GM23248 (cell line): ENCODE data around the gene TOR2A. TPM values are rescaled to one million over a fixed set of nuclear protein-coding genes. Genes with fewer than 3 reads are reported as not detected.

Experiments used
- DNase-seq: peaks from one replicate; pipeline ENCODE4 v3.0.0-alpha.2; 2015
- H2AFZ ChIP-seq: fragments of 200-600 bp; sonication (generic); 2 replicates; pipeline ENCODE4 v1.6.1; 2016; ENCODE audit warnings: antibody characterized with exemption
- H3F3A ChIP-seq: fragments of 200-600 bp; sonication (generic); 2 replicates; pipeline ENCODE4 v1.6.1; 2016; ENCODE audit warnings: mild to moderate bottlenecking, antibody characterized with exemption, mixed run types; ENCODE audit not compliant: insufficient read depth
- H3K27ac ChIP-seq: fragments of 200-600 bp; sonication (generic); 2 replicates; pipeline ENCODE4 v1.5.1; 2016; ENCODE audit warnings: mild to moderate bottlenecking
- H3K27me3 ChIP-seq: fragments of 200-600 bp; sonication (generic); replicated peaks from 2 replicates; pipeline ENCODE4 v1.6.1; 2016; ENCODE audit warnings: mild to moderate bottlenecking; ENCODE audit not compliant: insufficient read depth
- H3K36me3 ChIP-seq: fragments of 200-600 bp; sonication (generic); 2 replicates; pipeline ENCODE4 v1.6.1; 2016; ENCODE audit warnings: low read depth, mild to moderate bottlenecking
- H3K4me1 ChIP-seq: fragments of 200-600 bp; sonication (generic); 2 replicates; pipeline ENCODE4 v1.6.1; 2016; ENCODE audit warnings: mild to moderate bottlenecking; ENCODE audit not compliant: insufficient read depth
- H3K4me2 ChIP-seq: fragments of 200-600 bp; sonication (generic); one replicate; pipeline ENCODE4 v1.6.1; 2016; ENCODE audit warnings: mild to moderate bottlenecking; ENCODE audit not compliant: unreplicated experiment
- H3K4me3 ChIP-seq: fragments of 200-600 bp; sonication (generic); 2 replicates; pipeline ENCODE4 v1.5.1; 2016; ENCODE audit warnings: mild to moderate bottlenecking
- H3K79me2 ChIP-seq: fragments of 200-600 bp; sonication (generic); 2 replicates; pipeline ENCODE4 v1.6.1; 2016; ENCODE audit warnings: mild to moderate bottlenecking; ENCODE audit not compliant: insufficient read depth
- H3K9ac ChIP-seq: fragments of 200-600 bp; sonication (generic); 2 replicates; pipeline ENCODE4 v1.6.1; 2016; ENCODE audit warnings: mild to moderate bottlenecking
- H3K9me2 ChIP-seq: fragments of 200-600 bp; sonication (generic); 2 replicates; pipeline ENCODE4 v1.6.1; 2016; ENCODE audit warnings: mixed run types, mild to moderate bottlenecking, moderate library complexity; ENCODE audit not compliant: insufficient read depth
- H3K9me3 ChIP-seq: fragments of 200-600 bp; sonication (generic); one replicate; pipeline ENCODE4 v1.6.1; 2017; ENCODE audit warnings: low read depth
- H4K20me1 ChIP-seq: fragments of 200-600 bp; sonication (generic); 2 replicates; pipeline ENCODE4 v1.6.0; 2016; ENCODE audit not compliant: insufficient read depth
- EZH2 ChIP-seq: fragments of 200-600 bp; sonication (generic); IDR thresholded peaks from 2 replicates; pipeline ENCODE4 v1.6.1; 2018; ENCODE audit warnings: antibody characterized with exemption, mild to moderate bottlenecking; ENCODE audit not compliant: insufficient read depth, poor library complexity, severe bottlenecking
- EZH2phosphoT487 ChIP-seq: fragments of 200-600 bp; sonication (generic); IDR thresholded peaks from 2 replicates; pipeline ENCODE4 v1.6.1; 2018; ENCODE audit warnings: antibody characterized with exemption, moderate library complexity, mild to moderate bottlenecking, low read depth; ENCODE audit not compliant: insufficient read depth
- WGBS, 2 experiments: methylation state at CpG; one replicate each; pipeline ENCODE4 v1.1.6; 2015 to 2017; ENCODE audit warnings: low lambda C conversion rate in 2 of 2, low coverage in 1 of 2; ENCODE audit errors: missing lambda C conversion rate in 2 of 2; 5-methylcytosine and 5-hydroxymethylcytosine counted together
- in situ Hi-C: fragments of 300-500 bp; cut with MboI; formaldehyde crosslinking; loops from 2 replicates; pipeline ENCODE4 v1.15.0; 2020
- polyA plus RNA-seq: library from polyadenylated mRNA; unstranded; fragments of >200 nt; fragmentation: Nextera tagmentation; extraction: Ambion mirVana; gene quantifications from 2 replicates; pipeline ENCODE4 v1.2.1, GENCODE V29; 2016
- total RNA-seq: library from RNA; depleted of rRNA; stranded (reverse); fragments of >200 nt; shearing (Covaris generic); gene quantifications from 2 replicates; pipeline ENCODE4 v1.2.3, GENCODE V29; 2014

Gene TOR2A
- total and polyA plus RNA-seq, 2 experiments from 2014 or later: 9.0 to 9.2 TPM

- no peak overlapping the region for H3K9ac ChIP-seq
- H2AFZ ChIP-seq: no peak overlapping the region
- in situ Hi-C loops: no loop called here
- H3K9me3 ChIP-seq: no peaks in the 10 kb centered on the region
- H3K4me2 ChIP-seq: no peak overlapping the region
- H3K9me2 ChIP-seq: no peaks in the 10 kb centered on the region
- H3K27ac ChIP-seq: no peak overlapping the region
- H4K20me1 ChIP-seq: no peaks in the 10 kb centered on the region
- H3K4me3 ChIP-seq: no peak overlapping the region
- WGBS, 2 experiments: 65 to 75% methylated on average over 5 of the region's 5 CpGs
- H3K36me3 ChIP-seq: no peaks in the 10 kb centered on the region
- no peaks in the 10 kb centered on the region for H3K4me1 ChIP-seq
- peak; percentile 12 for DNase-seq
- no peaks in the 10 kb centered on the region for H3K79me2 ChIP-seq
- TF ChIP-seq EZH2 (no peak), EZH2phosphoT487 (no peak)
- no peaks in the 10 kb centered on the region for H3F3A ChIP-seq
- H3K27me3 ChIP-seq: no peaks in the 10 kb centered on the region
Observed at GRCh38 chr9:127707766-127708165, 27.3 kb downstream of the TOR2A start.

DNA sequence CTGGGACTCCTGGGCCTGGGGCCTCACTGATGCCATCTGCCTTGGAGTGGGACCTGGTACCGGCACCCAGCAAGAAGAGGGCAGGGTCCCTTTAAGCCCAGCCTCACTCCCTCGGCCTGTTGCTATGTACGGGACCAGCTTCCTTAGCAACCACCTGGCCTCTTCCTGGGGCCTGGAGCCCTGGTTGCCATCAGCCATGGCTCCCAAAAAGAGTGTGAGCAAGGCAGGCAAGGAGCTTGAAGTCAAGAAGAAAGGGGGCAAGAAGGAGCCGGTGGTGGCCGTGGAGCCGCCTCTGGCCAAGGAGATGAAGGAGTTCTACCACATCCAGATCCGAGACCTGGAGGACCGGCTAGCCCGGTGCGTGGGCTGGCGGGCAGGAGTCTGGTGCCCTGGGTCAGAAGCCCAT, 28.3 kb downstream of the TOR2A start, which contains the start of gene CFAP157:
Gene CFAP157, plus strand, starts transcription at position 153 of the 406 bp plus-strand sequence. Its CDS starts 44 bp downstream, at position 197.
- H3K9ac ChIP-seq: no peak within 1 kb of the TSS
- DNase-seq: no peak
- H2AFZ ChIP-seq: no peak within 1 kb of the TSS
- H3K9me2 ChIP-seq: no peaks in the 10 kb centered on the region
- no peaks in the 10 kb centered on the region for H3K36me3 ChIP-seq
- H3K4me2 ChIP-seq: no peak within 1 kb of the TSS
- H3K4me3 ChIP-seq: no peak within 1 kb of the TSS
- H4K20me1 ChIP-seq: no peaks in the 10 kb centered on the region
- H3F3A ChIP-seq: no peaks in the 10 kb centered on the region
- H3K27me3 ChIP-seq: no peaks in the 10 kb centered on the region
- no peaks in the 10 kb centered on the region for H3K9me3 ChIP-seq
- H3K27ac ChIP-seq: no peak within 1 kb of the TSS
- H3K79me2 ChIP-seq: no peaks in the 10 kb centered on the region
- in situ Hi-C loops: no loop called here
- 71 to 75% methylated on average over 11 of the region's 11 CpGs for WGBS, 2 experiments
- H3K4me1 ChIP-seq: no peaks in the 10 kb centered on the region
- TF ChIP-seq EZH2 (no peak), EZH2phosphoT487 (no peak)

- no peaks in the 10 kb centered on the region for H3K9me2 ChIP-seq
- no peaks in the 10 kb centered on the region for H3K36me3 ChIP-seq
- no peaks in the 10 kb centered on the region for H3F3A ChIP-seq
- no peaks in the 10 kb centered on the region for H3K79me2 ChIP-seq
- H3K9me3 ChIP-seq: no peaks in the 10 kb centered on the region
- no peak for DNase-seq
- H3K4me2 ChIP-seq: no peak overlapping the region
- H3K9ac ChIP-seq: no peak overlapping the region
- in situ Hi-C loops: no loop called here
- H3K27ac ChIP-seq: no peak overlapping the region
- WGBS, 2 experiments: 80 to 86% methylated on average over 12 of the region's 12 CpGs
- no peaks in the 10 kb centered on the region for H3K4me1 ChIP-seq
- no peak overlapping the region for H2AFZ ChIP-seq
- H4K20me1 ChIP-seq: no peaks in the 10 kb centered on the region
- no peak for TF ChIP-seq EZH2
- TF ChIP-seq EZH2phosphoT487: no peak
- no peaks in the 10 kb centered on the region for H3K27me3 ChIP-seq
- H3K4me3 ChIP-seq: no peak overlapping the region
Observed at GRCh38 chr9:127705577-127706379, 29.3 kb downstream of the TOR2A start.

GRCh38 chr9:127703289-127703946, 31.7 kb downstream of the TOR2A start:
- no peak overlapping the region for H2AFZ ChIP-seq
- H3K9ac ChIP-seq: no peak overlapping the region
- no peaks in the 10 kb centered on the region for H3K4me1 ChIP-seq
- no peaks in the 10 kb centered on the region; the same call in 1 of the 2 replicates for H3F3A ChIP-seq
- H3K27me3 ChIP-seq: no peaks in the 10 kb centered on the region
- H3K4me3 ChIP-seq: no peak overlapping the region
- H3K36me3 ChIP-seq: no peaks in the 10 kb centered on the region
- H3K27ac ChIP-seq: no peak overlapping the region
- no peaks in the 10 kb centered on the region for H3K9me2 ChIP-seq
- no peak overlapping the region for H3K4me2 ChIP-seq
- H3K9me3 ChIP-seq: no peaks in the 10 kb centered on the region
- no peak for DNase-seq
- in situ Hi-C loops: no loop called here
- 66 to 69% methylated on average over 9 of the region's 9 CpGs for WGBS, 2 experiments
- no peaks in the 10 kb centered on the region for H3K79me2 ChIP-seq
- H4K20me1 ChIP-seq: no peaks in the 10 kb centered on the region
- TF ChIP-seq EZH2phosphoT487 (no peak), EZH2 (no peak)
